A549 (cell line): ENCODE measurements around the gene PYY. TPM values are rescaled to one million over a fixed set of nuclear protein-coding genes. Genes with fewer than 3 reads are reported as not detected.

Experiments used
- ATAC-seq, 2 experiments: fragments of 200-7000 bp in 1 of 2; fragments of >200 bp in 1 of 2; cut with Nextera tagmentation in 1 of 2; cut with Tn5 transposase in 1 of 2; 3 replicates each; pipeline versions ENCODE4 v1.8.0 to v1.9.1; 2018 to 2020; ENCODE audit warnings: mild to moderate bottlenecking in 1 of 2, moderate library complexity in 1 of 2
- CTCF ChIA-PET: fragments of 300-600 bp; sonication (Branson Sonifier 250); formaldehyde crosslinking; extraction: SDS; loops from one replicate; lab custom pipeline; 2021; ENCODE audit warnings: antibody characterized with exemption, inconsistent platforms; lab: Yijun Ruan, JAX
- POLR2A ChIA-PET: fragments of 350-600 bp; formaldehyde crosslinking; extraction: SDS; loops from one replicate; lab custom pipeline; 2021; ENCODE audit warnings: antibody characterized with exemption, inconsistent platforms; lab: Yijun Ruan, JAX
- DNase-seq, 2 experiments: peaks; one replicate each; pipeline versions ENCODE4 v3.0.0 to v3.0.0-alpha.2; 2011 to 2016; ENCODE audit warnings: low read depth in 1 of 2, low spot score in 1 of 2
- FAIRE-seq: peaks from 2 replicates; lab custom pipeline; 2011; peaks lifted over from hg19 to GRCh38; lab: Jason Lieb, UNC
- H3K27ac ChIP-seq, 2 experiments: fragments of >200 bp; sonication (Bioruptor Twin); formaldehyde crosslinking; 3 replicates each; pipeline ENCODE4 v1.5.1; 2016 to 2017
- H3K4me1 ChIP-seq: fragments of >200 bp; sonication (Bioruptor Twin); formaldehyde crosslinking; 3 replicates; pipeline ENCODE4 v1.6.1; 2016
- H3K4me2 ChIP-seq: fragments of >200 bp; sonication (Bioruptor Twin); formaldehyde crosslinking; 3 replicates; pipeline ENCODE4 v1.6.1; 2016
- H3K4me3 ChIP-seq: fragments of >200 bp; sonication (Bioruptor Twin); formaldehyde crosslinking; 3 replicates; pipeline ENCODE4 v1.5.1; 2016
- H3K9me3 ChIP-seq: fragments of >200 bp; sonication (Bioruptor Twin); formaldehyde crosslinking; 3 replicates; pipeline ENCODE4 v1.6.1; 2016
- BHLHE40 ChIP-seq: IDR thresholded peaks from 2 replicates; pipeline ENCODE4 v1.6.1; 2012; ENCODE audit warnings: low read depth, low read length, inconsistent platforms
- CBX2 ChIP-seq: fragments of 200-600 bp; sonication (generic); IDR thresholded peaks from 2 replicates; pipeline ENCODE4 v1.6.1; 2016; ENCODE audit warnings: low read depth, mild to moderate bottlenecking, borderline replicate concordance
- CBX8 ChIP-seq: fragments of 200-600 bp; sonication (generic); IDR thresholded peaks from 2 replicates; pipeline ENCODE4 v1.6.1; 2016
- HDAC2 ChIP-seq: fragments of 200-600 bp; sonication (generic); IDR thresholded peaks from 2 replicates; pipeline ENCODE4 v1.6.1; 2016
- HES2 ChIP-seq: fragments of >200 bp; sonication (Bioruptor Twin); formaldehyde crosslinking; IDR thresholded peaks from 2 replicates; pipeline ENCODE4 v1.6.1; 2016
- HOXB13 ChIP-seq: fragments of 250-450 bp; sonication (Bioruptor Pico); IDR thresholded peaks from 2 replicates; pipeline ENCODE4 v1.5.0; 2020; ENCODE audit warnings: low read depth, mild to moderate bottlenecking, moderate library complexity
- JUN ChIP-seq, 2 experiments: fragments of >200 bp; sonication (Bioruptor Twin); formaldehyde crosslinking; IDR thresholded peaks; 2 replicates in 1 of 2; 3 replicates in 1 of 2; pipeline ENCODE4 v1.6.1; 2016 to 2017
- MAZ ChIP-seq: fragments of 150-350 bp; IDR thresholded peaks from 2 replicates; pipeline ENCODE4 v1.6.1; 2014; ENCODE audit warnings: antibody characterized with exemption, low read depth, low read length, borderline replicate concordance
- PHF8 ChIP-seq: fragments of 200-600 bp; sonication (generic); IDR thresholded peaks from 2 replicates; pipeline ENCODE4 v1.6.1; 2016; ENCODE audit warnings: low read depth, mild to moderate bottlenecking, antibody characterized with exemption, moderate library complexity, borderline replicate concordance
- POLR2A ChIP-seq: IDR thresholded peaks from 2 replicates; pipeline ENCODE4 v1.6.1; 2012; ENCODE audit warnings: mild to moderate bottlenecking, low read length
- POLR2AphosphoS2 ChIP-seq: conservative IDR thresholded peaks from 2 replicates; pipeline ENCODE4 v1.6.1; 2012; ENCODE audit warnings: low read length, improper control_type of control experiment, inconsistent platforms
- RAD21 ChIP-seq, 2 experiments: fragments of >200 bp in 1 of 2; sonication (Bioruptor Twin) in 1 of 2; formaldehyde crosslinking in 1 of 2; IDR thresholded peaks in 1 of 2; conservative IDR thresholded peaks in 1 of 2; 2 replicates in 1 of 2; 3 replicates in 1 of 2; pipeline ENCODE4 v1.6.1; 2012 to 2018; ENCODE audit warnings: inconsistent platforms in 1 of 2
- RCOR1 ChIP-seq: fragments of 150-350 bp; IDR thresholded peaks from 2 replicates; pipeline ENCODE4 v1.6.1; 2014; ENCODE audit warnings: antibody characterized with exemption, low read length, low read depth
- TFCP2L1 ChIP-seq: fragments of 250-450 bp; sonication (Bioruptor Pico); IDR thresholded peaks from 2 replicates; pipeline ENCODE4 v1.5.0; 2021; ENCODE audit warnings: mild to moderate bottlenecking
- ZFP36 ChIP-seq: fragments of 450-650 bp; IDR thresholded peaks from 2 replicates; pipeline ENCODE4 v1.6.1; 2014; ENCODE audit warnings: borderline replicate concordance; ENCODE audit not compliant: partially characterized antibody
- ZNF302 ChIP-seq: fragments of 250-450 bp; sonication (Bioruptor Pico); IDR thresholded peaks from 2 replicates; pipeline ENCODE4 v1.9.0; 2021; ENCODE audit warnings: inconsistent platforms, mild to moderate bottlenecking, moderate library complexity
- ZSCAN20 ChIP-seq: fragments of 250-450 bp; sonication (Bioruptor Pico); IDR thresholded peaks from 2 replicates; pipeline ENCODE4 v1.8.0; 2022; ENCODE audit warnings: mild to moderate bottlenecking, moderate library complexity
- WGBS: methylation state at CpG from one replicate; pipeline ENCODE4 v1.1.6; 2017; ENCODE audit errors: missing lambda C conversion rate; 5-methylcytosine and 5-hydroxymethylcytosine counted together
- polyA plus RNA-seq, 4 experiments: library from polyadenylated mRNA; depleted of rRNA in 3 of 4; stranded (reverse); fragments of >200 nt; fragmentation: RNase III in 1 of 4; extraction: RNeasy Plus Mini Kit Qiagen cat#74134 plus additional on column Dnase treatment in 1 of 4; gene quantifications; 2 replicates in 3 of 4; 3 replicates in 1 of 4; pipeline ENCODE4 v1.2.3, GENCODE V29; 2011 to 2017
- TF ChIP-seq, protein P1 (sequence below): fragments of 450-650 bp; IDR thresholded peaks from 2 replicates; pipeline ENCODE4 v1.6.1; 2014; ENCODE audit warnings: antibody characterized with exemption
- TF ChIP-seq, protein P2 (sequence below): fragments of >200 bp; sonication (Bioruptor Twin); formaldehyde crosslinking; IDR thresholded peaks from 3 replicates; pipeline ENCODE4 v1.5.1; 2016
- TF ChIP-seq, protein P3 (sequence below): fragments of 200-600 bp; sonication (generic); IDR thresholded peaks from 2 replicates; pipeline ENCODE4 v1.6.1; 2016; ENCODE audit warnings: antibody characterized with exemption, mild to moderate bottlenecking, moderate library complexity
- TF ChIP-seq, protein P4 (sequence below): IDR thresholded peaks from 2 replicates; pipeline ENCODE4 v1.6.1; 2012; ENCODE audit warnings: low read depth, borderline replicate concordance
- TF ChIP-seq, protein P5 (sequence below): fragments of 250-450 bp; sonication (Bioruptor Pico); IDR thresholded peaks from 2 replicates; pipeline ENCODE4 v1.5.0; 2021; ENCODE audit warnings: mild to moderate bottlenecking, moderate library complexity, borderline replicate concordance

PYY gene
- polyA plus RNA-seq, 2 of the 4 experiments (the other 2 are of a cell fraction): not detected

GRCh38 chr17:43924558-43924957, 29.2 kb downstream of the PYY start:
- ChIA-PET CTCF (interaction anchor here (0.6 to 9.5 kb wide), 8 partner anchors 9 to 132 kb away, joined by 3 to 94 read pairs (median 26); partner anchors contain the start of genes MPP2 and PYY), POLR2A (no interaction called here)
- TF ChIP-seq, protein P1, sequence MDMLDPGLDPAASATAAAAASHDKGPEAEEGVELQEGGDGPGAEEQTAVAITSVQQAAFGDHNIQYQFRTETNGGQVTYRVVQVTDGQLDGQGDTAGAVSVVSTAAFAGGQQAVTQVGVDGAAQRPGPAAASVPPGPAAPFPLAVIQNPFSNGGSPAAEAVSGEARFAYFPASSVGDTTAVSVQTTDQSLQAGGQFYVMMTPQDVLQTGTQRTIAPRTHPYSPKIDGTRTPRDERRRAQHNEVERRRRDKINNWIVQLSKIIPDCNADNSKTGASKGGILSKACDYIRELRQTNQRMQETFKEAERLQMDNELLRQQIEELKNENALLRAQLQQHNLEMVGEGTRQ: peak; percentile 35; the same call in 1 of the 2 replicates
- no peak for TF ChIP-seq HDAC2
- DNase-seq (no peak), FAIRE-seq (no peak), ATAC-seq (no peak)
- 14% methylated on average over 2 of the region's 2 CpGs for WGBS
- Histone ChIP-seq H3K27ac (no peak overlapping the region), H3K4me3 (no peak overlapping the region), H3K9me3 (no peaks in the 10 kb centered on the region), H3K4me2 (no peak overlapping the region), H3K4me1 (no peaks in the 10 kb centered on the region)

DNA sequence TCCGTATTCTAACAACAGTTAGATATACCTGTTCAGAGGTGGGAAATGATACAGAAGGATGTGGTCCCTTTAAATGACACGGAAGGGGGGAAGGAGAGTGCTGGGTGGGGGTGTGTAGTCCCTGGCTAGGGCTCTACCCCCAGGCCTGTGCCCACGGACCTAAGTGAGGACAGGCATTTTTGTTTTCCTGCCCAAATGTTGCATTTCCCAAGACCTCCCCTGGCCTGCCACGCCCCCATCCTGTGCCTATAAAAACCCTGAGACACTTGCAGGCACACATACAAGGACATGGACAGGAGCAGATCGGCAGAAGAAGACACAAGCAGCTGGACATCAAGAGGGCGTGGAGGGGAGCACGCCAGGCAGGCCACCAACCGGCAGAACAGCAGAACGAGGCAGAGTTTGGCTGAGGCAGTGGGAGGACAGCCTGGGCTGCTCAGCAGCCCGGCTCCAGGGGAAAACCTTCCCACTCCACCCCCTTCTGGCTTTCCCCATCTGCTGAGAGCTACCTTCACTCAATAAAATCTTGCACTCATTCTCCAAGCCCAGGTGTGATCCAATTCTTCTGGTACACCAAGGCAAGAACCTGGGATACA, 33.1 kb downstream of the PYY start:
- ATAC-seq (no peak), FAIRE-seq (no peak)
- 53% methylated on average over 10 of the region's 10 CpGs for WGBS
- no peak overlapping the region for H3K27ac ChIP-seq
- H3K9me3 ChIP-seq: no peaks in the 10 kb centered on the region
- TF ChIP-seq, protein P2, sequence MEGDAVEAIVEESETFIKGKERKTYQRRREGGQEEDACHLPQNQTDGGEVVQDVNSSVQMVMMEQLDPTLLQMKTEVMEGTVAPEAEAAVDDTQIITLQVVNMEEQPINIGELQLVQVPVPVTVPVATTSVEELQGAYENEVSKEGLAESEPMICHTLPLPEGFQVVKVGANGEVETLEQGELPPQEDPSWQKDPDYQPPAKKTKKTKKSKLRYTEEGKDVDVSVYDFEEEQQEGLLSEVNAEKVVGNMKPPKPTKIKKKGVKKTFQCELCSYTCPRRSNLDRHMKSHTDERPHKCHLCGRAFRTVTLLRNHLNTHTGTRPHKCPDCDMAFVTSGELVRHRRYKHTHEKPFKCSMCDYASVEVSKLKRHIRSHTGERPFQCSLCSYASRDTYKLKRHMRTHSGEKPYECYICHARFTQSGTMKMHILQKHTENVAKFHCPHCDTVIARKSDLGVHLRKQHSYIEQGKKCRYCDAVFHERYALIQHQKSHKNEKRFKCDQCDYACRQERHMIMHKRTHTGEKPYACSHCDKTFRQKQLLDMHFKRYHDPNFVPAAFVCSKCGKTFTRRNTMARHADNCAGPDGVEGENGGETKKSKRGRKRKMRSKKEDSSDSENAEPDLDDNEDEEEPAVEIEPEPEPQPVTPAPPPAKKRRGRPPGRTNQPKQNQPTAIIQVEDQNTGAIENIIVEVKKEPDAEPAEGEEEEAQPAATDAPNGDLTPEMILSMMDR: no peak
- TF ChIP-seq PHF8 (no peak), JUN (IDR thresholded peaks at IDR 0.05) (no peak), MAZ (no peak), POLR2AphosphoS2 (no peak), BHLHE40 (no peak), ZSCAN20 (no peak), POLR2A (no peak), CBX8 (no peak)
- TF ChIP-seq, protein P3, sequence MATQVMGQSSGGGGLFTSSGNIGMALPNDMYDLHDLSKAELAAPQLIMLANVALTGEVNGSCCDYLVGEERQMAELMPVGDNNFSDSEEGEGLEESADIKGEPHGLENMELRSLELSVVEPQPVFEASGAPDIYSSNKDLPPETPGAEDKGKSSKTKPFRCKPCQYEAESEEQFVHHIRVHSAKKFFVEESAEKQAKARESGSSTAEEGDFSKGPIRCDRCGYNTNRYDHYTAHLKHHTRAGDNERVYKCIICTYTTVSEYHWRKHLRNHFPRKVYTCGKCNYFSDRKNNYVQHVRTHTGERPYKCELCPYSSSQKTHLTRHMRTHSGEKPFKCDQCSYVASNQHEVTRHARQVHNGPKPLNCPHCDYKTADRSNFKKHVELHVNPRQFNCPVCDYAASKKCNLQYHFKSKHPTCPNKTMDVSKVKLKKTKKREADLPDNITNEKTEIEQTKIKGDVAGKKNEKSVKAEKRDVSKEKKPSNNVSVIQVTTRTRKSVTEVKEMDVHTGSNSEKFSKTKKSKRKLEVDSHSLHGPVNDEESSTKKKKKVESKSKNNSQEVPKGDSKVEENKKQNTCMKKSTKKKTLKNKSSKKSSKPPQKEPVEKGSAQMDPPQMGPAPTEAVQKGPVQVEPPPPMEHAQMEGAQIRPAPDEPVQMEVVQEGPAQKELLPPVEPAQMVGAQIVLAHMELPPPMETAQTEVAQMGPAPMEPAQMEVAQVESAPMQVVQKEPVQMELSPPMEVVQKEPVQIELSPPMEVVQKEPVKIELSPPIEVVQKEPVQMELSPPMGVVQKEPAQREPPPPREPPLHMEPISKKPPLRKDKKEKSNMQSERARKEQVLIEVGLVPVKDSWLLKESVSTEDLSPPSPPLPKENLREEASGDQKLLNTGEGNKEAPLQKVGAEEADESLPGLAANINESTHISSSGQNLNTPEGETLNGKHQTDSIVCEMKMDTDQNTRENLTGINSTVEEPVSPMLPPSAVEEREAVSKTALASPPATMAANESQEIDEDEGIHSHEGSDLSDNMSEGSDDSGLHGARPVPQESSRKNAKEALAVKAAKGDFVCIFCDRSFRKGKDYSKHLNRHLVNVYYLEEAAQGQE: no peak
- TF ChIP-seq, protein P4, sequence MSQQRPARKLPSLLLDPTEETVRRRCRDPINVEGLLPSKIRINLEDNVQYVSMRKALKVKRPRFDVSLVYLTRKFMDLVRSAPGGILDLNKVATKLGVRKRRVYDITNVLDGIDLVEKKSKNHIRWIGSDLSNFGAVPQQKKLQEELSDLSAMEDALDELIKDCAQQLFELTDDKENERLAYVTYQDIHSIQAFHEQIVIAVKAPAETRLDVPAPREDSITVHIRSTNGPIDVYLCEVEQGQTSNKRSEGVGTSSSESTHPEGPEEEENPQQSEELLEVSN: no peak
- TF ChIP-seq, all 56 proteins: peak for 0
- no peak for DNase-seq
- ChIA-PET CTCF (interaction anchor here (0.7 to 9.5 kb wide), 5 partner anchors 11 to 42 kb away, joined by 3 to 94 read pairs (median 13); partner anchors contain the start of genes MPP2 and PPY), POLR2A (no interaction called here)
- H3K4me2 ChIP-seq: no peak overlapping the region
- H3K4me3 ChIP-seq: no peak overlapping the region
- no peaks in the 10 kb centered on the region for H3K4me1 ChIP-seq

GRCh38 chr17:43918026-43918389, 35.7 kb downstream of the PYY start:
- no peak; a peak in 1 of 6 replicates for ATAC-seq
- Histone ChIP-seq H3K4me3 (no peak overlapping the region), H3K4me2 (no peak overlapping the region), H3K4me1 (no peaks in the 10 kb centered on the region), H3K27ac (no peak overlapping the region), H3K9me3 (no peaks in the 10 kb centered on the region)
- no peak for FAIRE-seq
- no peak for TF ChIP-seq POLR2A
- no peak for TF ChIP-seq ZFP36
- TF ChIP-seq HES2: no peak
- no peak for TF ChIP-seq TFCP2L1 (CRISPR knock-in tag)
- no peak for TF ChIP-seq HOXB13
- TF ChIP-seq, protein P5, sequence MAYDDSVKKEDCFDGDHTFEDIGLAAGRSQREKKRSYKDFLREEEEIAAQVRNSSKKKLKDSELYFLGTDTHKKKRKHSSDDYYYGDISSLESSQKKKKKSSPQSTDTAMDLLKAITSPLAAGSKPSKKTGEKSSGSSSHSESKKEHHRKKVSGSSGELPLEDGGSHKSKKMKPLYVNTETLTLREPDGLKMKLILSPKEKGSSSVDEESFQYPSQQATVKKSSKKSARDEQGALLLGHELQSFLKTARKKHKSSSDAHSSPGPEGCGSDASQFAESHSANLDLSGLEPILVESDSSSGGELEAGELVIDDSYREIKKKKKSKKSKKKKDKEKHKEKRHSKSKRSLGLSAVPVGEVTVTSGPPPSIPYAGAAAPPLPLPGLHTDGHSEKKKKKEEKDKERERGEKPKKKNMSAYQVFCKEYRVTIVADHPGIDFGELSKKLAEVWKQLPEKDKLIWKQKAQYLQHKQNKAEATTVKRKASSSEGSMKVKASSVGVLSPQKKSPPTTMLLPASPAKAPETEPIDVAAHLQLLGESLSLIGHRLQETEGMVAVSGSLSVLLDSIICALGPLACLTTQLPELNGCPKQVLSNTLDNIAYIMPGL: no peak
- TF ChIP-seq RCOR1: no peak
- TF ChIP-seq CBX2: no peak
- no peak for TF ChIP-seq RAD21 (conservative IDR thresholded peaks at IDR 0.05 in 1 of 2, IDR thresholded peaks at IDR 0.05 in 1 of 2)
- no peak for TF ChIP-seq ZNF302 (CRISPR knock-in tag)
- no peak for DNase-seq
- whole genome bisulfite sequencing: 77% methylated on average over 13 of the region's 13 CpGs
- CTCF ChIA-PET: interaction anchor here (0.7 to 9.5 kb wide), 5 partner anchors 7 to 50 kb away, joined by 3 to 94 read pairs (median 25); partner anchors contain the start of gene MPP2
- POLR2A ChIA-PET: no interaction called here
